PFSK-1 (cell line): Measurements from ENCODE around the gene CHRNB1.

Experiments
- FOXP2 ChIP-seq: optimal IDR thresholded peaks from 2 replicates; pipeline ENCODE3; 2011; ENCODE audit warnings: borderline replicate concordance, control low read depth, inconsistent platforms; ENCODE audit not compliant: insufficient read depth; ENCODE audit errors: extremely low read length, extremely low read depth
- POLR2AphosphoS5 ChIP-seq: IDR thresholded peaks from 2 replicates; pipeline ENCODE4 v1.6.1; 2012; ENCODE audit warnings: low read depth, mild to moderate bottlenecking, control low read depth, low read length, moderate library complexity
- SIN3A ChIP-seq: IDR thresholded peaks from 2 replicates; pipeline ENCODE4 v1.6.1; 2012; ENCODE audit warnings: mild to moderate bottlenecking, low read length, moderate library complexity, borderline replicate concordance; ENCODE audit not compliant: insufficient read depth
- TAF1 ChIP-seq: IDR thresholded peaks from 2 replicates; pipeline ENCODE4 v1.6.1; 2012; ENCODE audit warnings: low read length, control low read depth, borderline replicate concordance; ENCODE audit not compliant: insufficient read depth
- TF ChIP-seq, protein P1 (sequence below), 2 experiments: IDR thresholded peaks; 2 replicates each; pipeline versions ENCODE4 v1.6.1 to v1.8.0; 2011 to 2012; ENCODE audit warnings: low read depth in 2 of 2, low read length in 2 of 2, control low read depth in 1 of 2, inconsistent platforms in 1 of 2, mild to moderate bottlenecking in 1 of 2, moderate library complexity in 1 of 2; ENCODE audit not compliant: insufficient read depth in 1 of 2

CHRNB1 gene

DNA sequence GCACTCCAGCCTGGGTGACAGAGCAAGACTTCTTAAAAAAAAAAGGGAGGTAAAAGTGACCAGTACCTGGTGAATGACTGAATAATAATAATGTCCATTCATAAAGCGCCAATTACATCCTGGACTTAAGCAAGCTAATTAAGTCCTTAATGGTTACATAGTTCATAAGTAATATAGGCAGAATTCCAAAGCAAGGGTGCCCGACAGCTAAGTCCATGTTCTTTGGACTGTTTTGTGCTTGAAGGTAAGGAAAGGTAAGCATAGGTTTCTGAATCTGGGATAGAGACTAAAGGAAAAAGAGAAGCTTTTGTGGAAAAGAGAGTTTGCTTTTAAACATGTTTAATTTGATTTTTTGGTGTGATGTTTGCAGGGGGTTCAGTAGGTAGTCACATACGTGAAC, 49.1 kb downstream of the CHRNB1 start:
- no peak for TF ChIP-seq POLR2AphosphoS5
- TF ChIP-seq, protein P1, sequence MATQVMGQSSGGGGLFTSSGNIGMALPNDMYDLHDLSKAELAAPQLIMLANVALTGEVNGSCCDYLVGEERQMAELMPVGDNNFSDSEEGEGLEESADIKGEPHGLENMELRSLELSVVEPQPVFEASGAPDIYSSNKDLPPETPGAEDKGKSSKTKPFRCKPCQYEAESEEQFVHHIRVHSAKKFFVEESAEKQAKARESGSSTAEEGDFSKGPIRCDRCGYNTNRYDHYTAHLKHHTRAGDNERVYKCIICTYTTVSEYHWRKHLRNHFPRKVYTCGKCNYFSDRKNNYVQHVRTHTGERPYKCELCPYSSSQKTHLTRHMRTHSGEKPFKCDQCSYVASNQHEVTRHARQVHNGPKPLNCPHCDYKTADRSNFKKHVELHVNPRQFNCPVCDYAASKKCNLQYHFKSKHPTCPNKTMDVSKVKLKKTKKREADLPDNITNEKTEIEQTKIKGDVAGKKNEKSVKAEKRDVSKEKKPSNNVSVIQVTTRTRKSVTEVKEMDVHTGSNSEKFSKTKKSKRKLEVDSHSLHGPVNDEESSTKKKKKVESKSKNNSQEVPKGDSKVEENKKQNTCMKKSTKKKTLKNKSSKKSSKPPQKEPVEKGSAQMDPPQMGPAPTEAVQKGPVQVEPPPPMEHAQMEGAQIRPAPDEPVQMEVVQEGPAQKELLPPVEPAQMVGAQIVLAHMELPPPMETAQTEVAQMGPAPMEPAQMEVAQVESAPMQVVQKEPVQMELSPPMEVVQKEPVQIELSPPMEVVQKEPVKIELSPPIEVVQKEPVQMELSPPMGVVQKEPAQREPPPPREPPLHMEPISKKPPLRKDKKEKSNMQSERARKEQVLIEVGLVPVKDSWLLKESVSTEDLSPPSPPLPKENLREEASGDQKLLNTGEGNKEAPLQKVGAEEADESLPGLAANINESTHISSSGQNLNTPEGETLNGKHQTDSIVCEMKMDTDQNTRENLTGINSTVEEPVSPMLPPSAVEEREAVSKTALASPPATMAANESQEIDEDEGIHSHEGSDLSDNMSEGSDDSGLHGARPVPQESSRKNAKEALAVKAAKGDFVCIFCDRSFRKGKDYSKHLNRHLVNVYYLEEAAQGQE (IDR thresholded peaks at IDR 0.05; ENCODE audit: insufficient read depth in 1 of 2, low read depth in 2 of 2, low read length in 2 of 2), result no peak
- TF ChIP-seq SIN3A, result no peak
- no peak for TF ChIP-seq FOXP2
- no peak for TF ChIP-seq TAF1

DNA sequence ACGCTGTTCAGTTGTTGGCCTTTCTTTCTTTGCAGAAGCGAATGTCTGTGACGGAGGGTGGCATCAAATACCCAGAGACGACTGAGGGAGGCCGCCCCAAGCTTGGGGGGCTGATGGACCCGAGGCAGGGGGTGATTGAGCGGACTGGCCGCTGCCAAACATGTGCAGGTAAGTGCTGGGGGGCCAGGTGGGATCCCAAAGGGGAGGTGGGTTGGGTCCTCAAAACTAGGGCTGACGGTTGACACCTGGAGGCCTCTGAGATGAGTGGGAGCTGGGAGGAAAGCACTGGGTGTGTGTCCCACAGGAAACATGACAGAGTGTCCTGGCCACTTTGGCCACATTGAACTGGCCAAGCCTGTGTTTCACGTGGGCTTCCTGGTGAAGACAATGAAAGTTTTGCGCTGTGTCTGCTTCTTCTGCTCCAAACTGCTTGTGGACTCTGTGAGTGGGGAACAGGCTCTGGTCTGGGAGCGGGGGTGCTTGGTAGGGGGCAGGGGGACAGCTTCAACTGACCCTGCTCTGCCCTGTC, 51.1 kb downstream of the CHRNB1 start:
- no peak for TF ChIP-seq POLR2AphosphoS5
- no peak for TF ChIP-seq SIN3A
- no peak for TF ChIP-seq FOXP2
- no peak for TF ChIP-seq TAF1
- TF ChIP-seq, protein P1 (IDR thresholded peaks at IDR 0.05; ENCODE audit: insufficient read depth in 1 of 2, low read depth in 2 of 2, low read length in 2 of 2), result no peak

DNA sequence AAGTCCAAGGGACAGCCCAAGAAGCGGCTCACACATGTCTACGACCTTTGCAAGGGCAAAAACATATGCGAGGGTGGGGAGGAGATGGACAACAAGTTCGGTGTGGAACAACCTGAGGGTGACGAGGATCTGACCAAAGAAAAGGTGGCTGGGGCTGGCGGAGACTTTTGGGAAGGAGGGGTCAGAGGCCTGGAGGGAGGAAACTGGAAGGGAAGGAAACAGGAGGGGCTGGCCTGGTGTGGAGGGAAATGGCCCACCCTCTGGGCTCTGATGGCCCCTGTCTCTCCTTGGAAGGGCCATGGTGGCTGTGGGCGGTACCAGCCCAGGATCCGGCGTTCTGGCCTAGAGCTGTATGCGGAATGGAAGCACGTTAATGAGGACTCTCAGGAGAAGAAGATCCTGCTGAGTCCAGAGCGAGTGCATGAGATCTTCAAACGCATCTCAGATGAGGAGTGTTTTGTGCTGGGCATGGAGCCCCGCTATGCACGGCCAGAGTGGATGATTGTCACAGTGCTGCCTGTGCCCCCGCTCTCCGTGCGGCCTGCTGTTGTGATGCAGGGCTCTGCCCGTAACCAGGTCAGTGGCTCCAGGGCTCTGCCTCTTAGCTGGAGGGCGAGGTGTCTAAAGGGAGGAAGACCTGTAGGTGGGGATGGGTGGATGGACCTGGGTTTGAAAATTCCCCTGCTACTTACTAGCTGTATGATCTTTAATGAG, 51.8 kb downstream of the CHRNB1 start:
- TF ChIP-seq FOXP2 (no peak), TAF1 (no peak)

DNA sequence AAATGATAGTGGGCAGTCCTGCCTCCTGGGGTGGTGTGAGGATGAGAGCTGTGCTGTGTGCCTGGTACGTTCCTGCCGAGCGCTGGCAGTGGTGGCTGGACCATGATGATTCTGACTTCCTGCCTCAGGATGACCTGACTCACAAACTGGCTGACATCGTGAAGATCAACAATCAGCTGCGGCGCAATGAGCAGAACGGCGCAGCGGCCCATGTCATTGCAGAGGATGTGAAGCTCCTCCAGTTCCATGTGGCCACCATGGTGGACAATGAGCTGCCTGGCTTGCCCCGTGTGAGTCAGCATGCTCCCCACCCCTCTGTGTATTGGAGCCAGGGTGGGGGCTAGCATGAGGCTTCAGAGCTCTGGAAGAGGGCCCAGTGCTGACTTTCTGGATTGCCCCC, 52.4 kb downstream of the CHRNB1 start:
- TF ChIP-seq, protein P1 (IDR thresholded peaks at IDR 0.05; ENCODE audit: insufficient read depth in 1 of 2, low read depth in 2 of 2, low read length in 2 of 2), result no peak
- TF ChIP-seq FOXP2 (no peak), TAF1 (no peak), POLR2AphosphoS5 (no peak; the same call in 1 of the 2 replicates), SIN3A (no peak)

DNA sequence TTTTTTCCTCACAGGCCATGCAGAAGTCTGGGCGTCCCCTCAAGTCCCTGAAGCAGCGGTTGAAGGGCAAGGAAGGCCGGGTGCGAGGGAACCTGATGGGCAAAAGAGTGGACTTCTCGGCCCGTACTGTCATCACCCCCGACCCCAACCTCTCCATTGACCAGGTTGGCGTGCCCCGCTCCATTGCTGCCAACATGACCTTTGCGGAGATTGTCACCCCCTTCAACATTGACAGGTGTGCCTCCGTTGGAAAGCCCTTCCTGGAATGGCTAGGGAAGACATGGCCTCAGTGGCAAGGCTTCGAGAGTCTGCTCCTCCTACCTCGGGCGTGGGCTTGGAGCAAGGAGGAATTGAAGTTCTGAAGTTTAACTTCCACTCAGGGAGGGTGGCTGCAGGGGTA, 52.8 kb downstream of the CHRNB1 start:
- TF ChIP-seq FOXP2 (no peak), SIN3A (no peak), POLR2AphosphoS5 (no peak), TAF1 (no peak)
- TF ChIP-seq, protein P1 (IDR thresholded peaks at IDR 0.05; ENCODE audit: insufficient read depth in 1 of 2, low read depth in 2 of 2, low read length in 2 of 2), result no peak
